Measurements from ENCODE around the gene SLITRK4. TPM values are rescaled to one million over a fixed set of nuclear protein-coding genes. Genes with fewer than 3 reads are reported as not detected.

Gene SLITRK4
- total and polyA plus RNA-seq, 10 donors = 0.07 to 1.5 (median 0.34) TPM; not detected in 1

GRCh38 chrX:143581240-143581639, 54.7 kb downstream of the SLITRK4 start:
- DNase-seq = no peak
- Histone ChIP-seq H3K36me3 (no peaks in the 10 kb centered on the region), H3K27me3 (replicated peaks in 1 of 7) (no peaks in the 10 kb centered on the region), H3K4me3 (no peak overlapping the region), H3K27ac (no peak overlapping the region), H3K9me3 (no peaks in the 10 kb centered on the region), H3K4me1 (no peaks in the 10 kb centered on the region)
- 70 to 79% (median 75%) methylated on average over 2 of the region's 2 CpGs for WGBS, 5 donors
- intact Hi-C loops (cut with DNase I; ENCODE audit: low total_unique reads) = no loop called here
- TF ChIP-seq POLR2A (IDR thresholded peaks at IDR 0.05) = no peak

DNA sequence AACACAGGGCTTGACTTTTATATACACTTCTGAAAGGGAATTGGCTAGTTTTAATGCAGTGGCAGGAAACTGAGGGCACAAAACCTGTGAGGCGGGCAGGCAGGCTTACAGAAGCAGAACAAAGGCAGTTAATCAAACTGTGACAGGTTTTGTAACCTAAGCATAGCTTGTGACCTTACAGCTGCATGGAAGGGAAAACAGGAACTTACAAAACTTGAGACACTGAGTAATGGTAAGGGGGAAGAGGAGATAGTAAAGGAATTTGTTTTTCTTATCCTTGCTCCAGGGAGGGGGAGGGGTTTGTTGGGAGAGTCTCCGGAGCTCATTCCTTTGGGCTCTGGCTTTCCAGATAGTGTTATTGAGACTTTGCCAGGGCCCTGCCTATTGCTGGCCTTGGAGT, 55.6 kb downstream of the SLITRK4 start:
- no peak overlapping the region for H3K27ac ChIP-seq
- TF ChIP-seq POLR2A (IDR thresholded peaks at IDR 0.05) (no peak), POLR2AphosphoS5 (IDR thresholded peaks at IDR 0.05) (no peak)
- TF ChIP-seq, protein P1, sequence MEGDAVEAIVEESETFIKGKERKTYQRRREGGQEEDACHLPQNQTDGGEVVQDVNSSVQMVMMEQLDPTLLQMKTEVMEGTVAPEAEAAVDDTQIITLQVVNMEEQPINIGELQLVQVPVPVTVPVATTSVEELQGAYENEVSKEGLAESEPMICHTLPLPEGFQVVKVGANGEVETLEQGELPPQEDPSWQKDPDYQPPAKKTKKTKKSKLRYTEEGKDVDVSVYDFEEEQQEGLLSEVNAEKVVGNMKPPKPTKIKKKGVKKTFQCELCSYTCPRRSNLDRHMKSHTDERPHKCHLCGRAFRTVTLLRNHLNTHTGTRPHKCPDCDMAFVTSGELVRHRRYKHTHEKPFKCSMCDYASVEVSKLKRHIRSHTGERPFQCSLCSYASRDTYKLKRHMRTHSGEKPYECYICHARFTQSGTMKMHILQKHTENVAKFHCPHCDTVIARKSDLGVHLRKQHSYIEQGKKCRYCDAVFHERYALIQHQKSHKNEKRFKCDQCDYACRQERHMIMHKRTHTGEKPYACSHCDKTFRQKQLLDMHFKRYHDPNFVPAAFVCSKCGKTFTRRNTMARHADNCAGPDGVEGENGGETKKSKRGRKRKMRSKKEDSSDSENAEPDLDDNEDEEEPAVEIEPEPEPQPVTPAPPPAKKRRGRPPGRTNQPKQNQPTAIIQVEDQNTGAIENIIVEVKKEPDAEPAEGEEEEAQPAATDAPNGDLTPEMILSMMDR (IDR thresholded peaks at IDR 0.05 in 8 of 11, conservative IDR thresholded peaks at IDR 0.05 in 3 of 11) = no peak
- WGBS, 5 donors = 14 to 38% (median 27%) methylated on average over 2 of the region's 2 CpGs
- no peaks in the 10 kb centered on the region for H3K4me1 ChIP-seq
- intact Hi-C loops (cut with DNase I; ENCODE audit: low total_unique reads) = no loop called here
- no peak for DNase-seq
- peaks cover 0 to 6% (median 0%) of the 10 kb centered on the region in 8 donors for H3K9me3 ChIP-seq
- H3K36me3 ChIP-seq = no peaks in the 10 kb centered on the region
- no peak overlapping the region for H3K4me3 ChIP-seq
- H3K27me3 ChIP-seq (replicated peaks in 1 of 7) = no peaks in the 10 kb centered on the region

Other genes with a start within 250 kb of the SLITRK4 start
- not detected for gene SPANXN3, start 118.6 kb downstream of the SLITRK4 start, total RNA-seq
- gene SPANXN3, start 118.6 kb downstream of the SLITRK4 start, polyA plus RNA-seq = not detected
- gene SPANXN2, start 84.7 kb upstream of the SLITRK4 start, total RNA-seq = not detected
- gene SPANXN2, start 84.7 kb upstream of the SLITRK4 start, polyA plus RNA-seq = not detected
- not detected for gene UBE2NL, start 248.0 kb upstream of the SLITRK4 start, total RNA-seq
- gene UBE2NL, start 248.0 kb upstream of the SLITRK4 start, polyA plus RNA-seq = not detected